GM19455 (cell line): ENCODE measurements around the gene CEP192.

Experiments
- ATAC-seq: cut with Tn5 transposase; IDR thresholded peaks from one replicate; pipeline ENCODE4 v1.9.1; 2021; ENCODE audit not compliant: unreplicated experiment

The CEP192 gene

DNA sequence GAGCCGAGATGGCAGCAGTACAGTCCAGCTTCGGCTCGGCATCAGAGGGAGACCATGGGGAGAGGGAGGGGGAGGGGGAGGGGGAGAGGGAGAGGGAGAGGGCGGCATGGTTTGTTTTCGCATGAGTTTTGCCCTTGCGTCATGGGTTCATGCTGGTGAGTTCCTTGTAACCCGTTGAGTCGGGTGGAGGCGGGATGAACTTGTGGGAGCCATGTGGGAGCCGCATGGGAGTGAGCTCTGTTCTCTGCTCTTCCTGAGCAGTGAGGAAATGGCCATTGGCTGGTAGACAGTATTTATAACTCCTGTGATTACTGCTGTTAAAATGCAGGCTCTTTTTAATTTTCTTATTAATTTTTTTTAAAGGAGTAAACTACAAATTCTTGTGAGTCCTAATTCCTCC, 108.0 kb downstream of the CEP192 start:
- ATAC-seq, result no peak

DNA sequence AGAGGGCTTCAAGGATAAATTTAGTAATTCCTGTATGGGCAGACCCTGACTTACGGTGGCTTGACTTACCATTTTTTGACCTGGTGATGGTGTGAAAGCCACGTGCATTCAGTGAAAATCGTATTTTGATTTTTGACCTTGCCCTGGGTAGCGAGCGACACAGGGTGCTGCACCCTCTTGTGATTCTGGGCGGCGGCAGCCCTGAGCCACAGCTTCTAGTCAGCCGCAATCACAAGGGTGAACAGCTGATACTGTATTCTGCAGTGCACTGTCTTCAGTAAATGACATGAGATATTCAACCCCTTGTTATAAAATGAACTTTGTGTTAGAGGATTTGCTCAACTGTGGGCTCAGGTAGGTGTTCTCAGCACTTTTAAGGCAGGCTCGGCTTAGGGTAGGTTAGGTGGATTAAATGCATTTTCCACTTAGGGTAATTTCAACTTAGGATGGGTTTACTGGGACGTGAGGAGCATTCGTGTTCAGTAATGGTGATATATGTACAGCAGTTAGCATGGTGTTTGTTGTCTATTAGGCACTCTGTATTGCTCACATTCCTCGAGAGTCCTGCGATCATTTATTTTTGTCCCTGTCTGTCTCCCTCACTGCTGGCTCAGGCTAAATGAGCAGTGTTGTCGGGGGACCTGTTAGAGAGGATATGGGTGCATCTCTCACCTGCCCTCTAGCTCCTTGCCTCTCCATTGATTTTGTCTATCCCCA, 109.9 kb downstream of the CEP192 start:
- ATAC-seq, result no peak

DNA sequence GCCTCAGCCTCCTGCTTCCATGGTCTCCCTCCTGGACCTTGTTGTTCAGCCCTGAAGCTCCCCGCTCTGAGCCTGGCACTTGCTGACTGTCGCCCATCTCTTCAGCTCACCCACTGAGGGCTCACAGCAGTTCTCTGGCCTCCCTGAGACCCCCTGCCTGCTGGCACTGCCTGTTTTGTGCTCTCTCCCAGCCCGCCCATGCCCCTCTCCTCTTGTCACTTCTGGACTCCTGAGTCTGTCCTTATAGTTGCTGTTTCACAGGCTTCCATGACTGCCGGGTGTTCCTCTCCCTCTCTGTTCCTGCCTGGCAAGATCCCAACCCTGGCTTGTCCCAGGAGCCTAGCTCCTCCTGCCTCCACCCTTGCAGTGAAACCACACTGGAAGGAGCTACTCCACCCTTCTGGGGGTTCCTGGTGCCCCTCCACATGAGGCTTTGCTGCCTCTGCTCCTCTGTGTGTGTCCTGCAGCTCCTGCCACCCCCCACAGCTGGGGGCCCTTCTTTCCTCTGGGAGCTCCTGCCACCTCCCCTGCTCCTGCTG, 110.6 kb downstream of the CEP192 start:
- ATAC-seq, result no peak

DNA sequence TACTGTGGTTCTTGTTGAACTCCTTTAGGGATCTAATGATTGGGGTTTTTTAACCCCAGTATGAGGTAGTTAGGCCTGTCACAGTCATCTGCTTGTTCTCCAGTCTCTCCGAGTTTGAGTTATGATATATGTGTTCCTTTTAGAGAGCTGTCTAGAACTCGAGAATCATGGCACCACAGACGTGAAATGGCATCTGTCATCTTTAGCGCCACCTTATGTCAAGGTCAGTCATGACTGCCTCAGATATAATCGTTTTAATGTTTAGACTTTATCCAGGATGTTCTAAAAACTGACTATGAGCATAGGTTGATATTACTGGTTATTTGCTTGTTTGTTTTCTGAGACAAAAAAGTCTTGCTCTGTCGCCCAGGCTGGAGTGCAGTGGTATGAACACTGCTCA, 112.2 kb downstream of the CEP192 start:
- ATAC-seq, result no peak

GRCh38 chr18:13105059-13105458, 113.9 kb downstream of the CEP192 start:
- ATAC-seq, result no peak

- no peak for ATAC-seq
Observed at GRCh38 chr18:13107074-13107473, 115.9 kb downstream of the CEP192 start.

DNA sequence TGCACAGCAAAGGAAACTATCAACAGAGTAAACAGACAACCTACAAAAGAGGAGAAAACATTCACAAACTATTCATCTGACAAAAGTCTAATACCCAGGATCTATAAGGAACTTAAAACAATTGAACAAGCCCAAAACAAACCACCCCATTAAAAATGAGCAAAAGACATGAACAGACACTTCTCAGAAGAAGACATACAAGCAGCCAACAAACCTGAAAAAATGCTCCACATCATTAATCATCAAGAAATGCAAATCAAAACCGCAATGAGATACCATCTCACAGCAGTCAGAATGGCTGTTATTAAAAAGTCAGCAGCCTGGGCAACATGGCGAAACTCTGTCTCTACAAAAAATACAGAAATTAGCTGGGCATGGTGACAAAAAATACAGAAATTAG, 117.2 kb downstream of the CEP192 start:
- ATAC-seq, result no peak

DNA sequence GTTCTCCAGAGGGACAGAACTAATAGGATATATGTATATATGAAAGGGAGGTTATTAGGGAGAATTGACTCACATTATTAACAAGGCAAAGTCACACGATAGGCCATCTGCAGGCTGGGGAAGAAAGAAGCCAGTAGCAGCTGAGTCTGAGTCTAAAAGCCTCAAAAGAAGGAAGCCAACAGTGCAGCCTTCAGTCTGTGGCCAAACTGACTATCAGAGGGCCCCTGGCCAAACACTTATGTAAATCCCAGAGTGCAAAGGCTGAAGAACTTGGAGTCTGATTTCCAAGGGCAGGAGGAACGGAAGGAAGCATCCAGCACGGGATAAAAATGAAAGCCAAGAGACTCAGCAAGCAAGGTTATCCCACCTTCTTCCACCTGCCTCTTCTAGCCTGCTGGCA, 119.4 kb downstream of the CEP192 start:
- ATAC-seq, result no peak

- ATAC-seq, result no peak
Observed at GRCh38 chr18:13112982-13113381, 121.8 kb downstream of the CEP192 start.

DNA sequence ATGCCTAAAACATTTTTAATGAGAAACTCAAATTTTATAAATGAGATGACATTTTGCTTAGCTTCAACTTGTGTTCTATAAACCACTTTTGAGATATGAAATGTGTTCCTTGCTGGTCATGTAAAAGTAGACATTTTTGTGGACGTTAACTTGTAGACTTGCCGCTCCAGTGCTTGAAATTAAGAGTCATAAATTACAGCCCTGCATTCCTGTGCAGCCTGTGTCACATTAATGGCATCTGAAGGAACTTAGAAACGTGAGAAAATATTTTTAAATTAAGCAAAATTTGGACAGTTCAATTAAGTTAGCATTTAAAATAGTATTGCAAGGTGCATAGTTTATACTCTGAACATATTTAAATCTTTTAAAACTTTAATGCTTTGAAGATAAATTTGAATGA, 129.1 kb downstream of the CEP192 start:
- no peak for ATAC-seq

DNA sequence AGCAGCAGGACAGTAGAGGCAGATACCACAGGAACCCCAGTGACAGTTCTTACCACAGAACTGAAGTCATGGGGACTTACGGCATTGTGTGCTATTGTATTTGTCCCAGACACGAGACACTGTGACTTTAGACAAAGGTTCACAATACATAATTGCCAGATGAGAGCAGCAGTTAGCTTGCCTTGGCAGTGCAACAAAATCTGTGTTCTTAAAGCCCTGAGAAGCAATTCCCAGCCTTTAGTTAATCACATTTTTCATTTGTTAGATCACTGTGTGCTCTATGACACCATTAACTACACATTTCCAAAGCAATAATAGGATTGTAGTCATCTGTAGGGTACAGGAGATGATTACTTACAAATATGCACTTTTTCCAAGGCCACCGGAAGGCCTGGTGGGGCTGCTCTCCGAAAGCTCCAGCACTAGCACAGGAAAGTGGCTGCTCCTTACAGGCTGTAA, 129.8 kb downstream of the CEP192 start:
- ATAC-seq, result no peak

- no peak for ATAC-seq
Observed at GRCh38 chr18:13124411-13124810, 133.2 kb downstream of the CEP192 start.

- no peak for ATAC-seq
Observed at GRCh38 chr18:13125191-13125590, 134.0 kb downstream of the CEP192 start.

DNA sequence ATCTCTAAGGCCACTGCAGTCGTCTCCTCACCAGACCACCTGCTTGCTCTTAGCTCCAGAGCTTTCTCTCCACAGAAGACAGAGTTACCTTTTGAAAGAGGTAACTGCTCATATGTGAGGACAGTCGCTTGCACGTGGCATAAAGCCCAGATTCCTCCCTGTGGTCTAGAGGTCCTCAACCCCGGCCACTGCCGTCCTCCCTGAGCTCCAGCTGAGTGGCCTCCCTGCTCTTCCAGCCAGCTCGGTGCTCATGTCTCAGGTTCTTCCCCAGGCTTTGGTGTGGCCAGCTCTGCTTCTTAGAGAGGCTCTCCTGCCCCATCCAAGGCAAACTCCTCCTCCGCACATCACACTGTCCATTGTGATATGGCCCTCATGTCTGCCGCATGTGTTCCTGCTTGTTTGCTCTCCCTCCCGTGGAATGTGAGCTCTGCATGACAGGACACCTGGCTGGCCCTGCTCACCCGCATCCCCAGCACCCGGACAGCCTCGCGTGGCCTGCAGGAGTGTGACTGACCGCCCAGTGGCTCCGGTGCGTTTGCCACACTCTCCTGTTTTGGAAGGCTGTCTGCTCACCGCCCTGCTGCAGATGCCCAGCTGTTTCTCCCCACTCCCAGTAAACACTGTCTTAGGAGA, 135.9 kb downstream of the CEP192 start:
- ATAC-seq, result no peak

DNA sequence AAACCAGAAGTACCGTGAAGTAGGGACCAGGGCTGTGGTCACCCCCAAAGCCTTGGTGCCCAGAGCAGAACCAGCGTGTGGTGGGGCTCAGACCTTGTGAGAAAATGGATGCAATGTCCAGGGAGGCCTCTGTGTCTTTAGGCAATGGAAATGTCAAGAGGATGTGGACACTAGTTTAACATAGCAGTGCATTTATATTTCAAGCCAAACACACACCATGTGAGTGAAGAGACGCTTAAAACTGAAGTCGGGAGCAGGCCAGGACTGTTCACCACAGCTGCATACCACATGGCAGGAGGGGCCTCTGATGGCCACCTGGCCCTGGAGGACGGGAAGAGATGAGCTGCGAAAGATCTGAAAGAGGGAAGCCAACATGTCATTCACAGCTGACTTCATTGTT, 140.1 kb downstream of the CEP192 start:
- no peak for ATAC-seq

- ATAC-seq, result no peak
Observed at GRCh38 chr18:13134551-13135401, 143.6 kb downstream of the CEP192 start.

DNA sequence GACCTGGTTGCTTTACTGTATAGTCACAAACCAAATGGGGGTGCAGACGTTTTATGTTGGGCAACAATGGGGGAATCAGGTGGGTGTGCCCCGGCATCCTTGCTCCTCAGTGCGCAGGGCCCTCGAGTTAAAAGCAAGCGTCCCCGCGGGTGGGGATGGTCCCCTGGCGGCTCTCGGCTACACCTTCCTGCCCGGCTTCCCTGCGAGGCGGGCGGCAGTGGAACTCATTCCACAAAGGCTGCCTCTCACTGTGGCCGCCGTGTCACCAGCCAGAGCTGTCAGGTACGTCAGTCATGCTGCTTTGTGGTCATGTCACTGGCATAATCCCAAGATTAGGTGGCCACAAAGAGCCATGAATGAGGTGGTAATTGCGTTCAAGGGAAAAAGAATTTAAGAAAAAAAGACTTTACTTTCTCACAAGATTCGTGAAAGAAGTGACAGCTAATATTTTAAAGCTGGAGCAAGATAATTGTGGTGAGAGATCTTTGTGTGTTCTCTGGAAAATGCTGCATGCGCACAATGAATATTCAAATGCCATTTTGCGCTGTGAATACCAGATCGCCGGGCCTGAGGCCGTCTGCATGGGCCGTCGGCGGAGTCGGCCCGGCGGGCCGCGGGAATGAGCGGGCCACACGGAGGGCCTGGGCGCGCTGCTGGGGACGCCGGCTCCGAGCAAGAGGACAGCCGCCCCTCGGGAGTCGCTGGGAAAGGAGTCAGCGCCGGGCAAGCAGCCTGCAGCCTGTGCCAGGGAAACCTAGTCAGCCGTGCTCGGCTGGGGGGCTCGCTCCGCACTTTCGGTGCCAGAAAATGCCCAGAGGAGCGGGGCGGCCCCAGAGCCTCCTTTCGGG, 145.1 kb downstream of the CEP192 start:
- no peak for ATAC-seq

DNA sequence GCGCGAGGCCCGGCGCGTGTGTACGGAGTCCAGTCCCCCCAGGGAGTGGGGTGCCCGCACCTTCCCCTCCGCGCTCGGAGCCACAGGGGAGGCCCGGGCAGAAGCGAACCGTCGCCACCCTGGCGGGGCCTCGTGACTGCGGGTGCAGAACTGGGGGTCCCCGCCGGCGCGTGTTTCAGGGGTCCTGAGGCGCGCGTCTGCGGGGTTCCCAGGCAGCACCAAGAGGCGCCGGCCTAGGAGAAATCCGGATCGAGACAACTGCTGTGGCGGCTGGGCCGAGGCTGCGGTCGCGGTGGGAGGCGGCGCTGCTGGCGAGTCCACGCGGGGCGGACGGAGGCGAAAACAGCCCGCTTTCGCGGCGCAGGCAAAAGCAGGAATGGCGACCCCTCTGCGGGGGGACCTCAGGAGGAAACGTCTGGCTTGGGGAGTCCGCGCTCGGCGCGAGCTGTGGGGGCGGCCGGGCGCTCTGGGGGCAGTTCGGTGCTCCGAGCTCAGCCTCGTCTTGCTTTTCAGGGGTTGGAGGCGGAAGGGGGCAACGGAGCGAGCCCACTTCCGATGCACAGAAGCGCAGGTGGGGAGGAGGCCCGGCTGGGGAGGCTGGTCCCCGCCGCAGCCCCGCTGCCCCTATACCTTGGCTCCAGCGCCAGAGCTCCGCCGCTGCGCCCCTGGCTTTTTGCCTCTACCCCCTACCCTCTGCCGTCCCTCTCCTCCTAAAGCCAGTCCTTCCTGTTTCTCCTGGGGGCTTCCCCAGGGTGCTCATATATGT, 145.9 kb downstream of the CEP192 start:
- no peak for ATAC-seq

DNA sequence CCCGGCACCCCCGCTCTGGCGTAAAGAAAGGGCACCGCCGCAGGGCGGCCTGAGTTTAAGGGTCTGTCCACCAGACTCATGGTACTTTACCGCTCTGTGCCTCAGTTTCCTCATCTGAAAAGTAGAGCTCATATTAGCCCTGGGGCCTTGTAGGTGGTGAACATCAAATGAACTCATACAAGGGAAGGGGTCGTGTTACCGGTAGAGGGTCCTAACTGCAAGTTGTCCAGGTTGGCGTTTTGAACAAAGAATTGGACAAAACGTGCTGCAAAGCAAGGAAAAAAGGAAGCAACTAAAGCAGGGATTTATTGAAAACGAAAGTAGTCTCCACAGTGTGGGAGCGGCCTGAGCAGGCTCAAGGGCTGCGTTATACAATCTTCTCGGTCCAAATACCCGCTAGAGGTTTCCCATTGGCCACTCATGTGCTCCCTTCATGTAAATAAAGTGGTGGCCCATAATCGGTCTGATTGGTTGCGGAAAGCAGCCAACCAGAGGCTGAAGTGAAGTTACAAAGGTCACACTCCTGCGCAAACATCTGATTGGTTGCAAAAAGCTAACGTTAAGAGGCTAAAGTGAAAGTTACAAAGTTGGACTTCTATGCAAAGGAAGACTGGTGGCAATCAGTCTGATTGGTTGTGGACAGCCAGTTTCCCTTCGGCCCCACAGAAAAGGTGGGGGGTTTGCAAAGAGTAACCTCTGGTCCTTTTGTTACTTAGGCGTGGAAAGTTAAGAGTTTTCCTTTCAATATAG, 146.7 kb downstream of the CEP192 start:
- ATAC-seq, result peak; percentile 89
